ENCODE results near the gene TP73. TPM values are rescaled to one million over a fixed set of nuclear protein-coding genes. Genes with fewer than 3 reads are reported as not detected.
A peak's percentile ranks its signal among the peaks of the same experiment; 100 is the strongest.

Gene TP73
- total RNA-seq, 1 donor from 2014 or later, result 5.2 TPM

DNA sequence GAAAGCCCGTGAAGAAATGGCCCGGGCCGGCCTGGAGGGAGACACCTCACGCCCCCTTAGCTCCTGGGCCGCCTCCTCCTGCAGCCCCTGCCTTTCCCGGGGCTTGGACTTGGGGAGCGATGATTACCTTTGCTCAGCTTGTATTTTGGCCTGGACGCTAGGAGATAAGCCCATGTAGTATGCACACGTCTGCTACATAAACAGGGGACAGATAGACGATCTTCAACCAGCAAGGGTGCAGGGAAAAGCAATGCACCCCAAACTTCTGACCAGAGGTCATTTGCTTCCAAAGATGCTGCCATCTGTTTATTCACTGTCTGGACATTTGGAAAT is 936 bp downstream of the TP73 start:
- no peak for ATAC-seq

DNA sequence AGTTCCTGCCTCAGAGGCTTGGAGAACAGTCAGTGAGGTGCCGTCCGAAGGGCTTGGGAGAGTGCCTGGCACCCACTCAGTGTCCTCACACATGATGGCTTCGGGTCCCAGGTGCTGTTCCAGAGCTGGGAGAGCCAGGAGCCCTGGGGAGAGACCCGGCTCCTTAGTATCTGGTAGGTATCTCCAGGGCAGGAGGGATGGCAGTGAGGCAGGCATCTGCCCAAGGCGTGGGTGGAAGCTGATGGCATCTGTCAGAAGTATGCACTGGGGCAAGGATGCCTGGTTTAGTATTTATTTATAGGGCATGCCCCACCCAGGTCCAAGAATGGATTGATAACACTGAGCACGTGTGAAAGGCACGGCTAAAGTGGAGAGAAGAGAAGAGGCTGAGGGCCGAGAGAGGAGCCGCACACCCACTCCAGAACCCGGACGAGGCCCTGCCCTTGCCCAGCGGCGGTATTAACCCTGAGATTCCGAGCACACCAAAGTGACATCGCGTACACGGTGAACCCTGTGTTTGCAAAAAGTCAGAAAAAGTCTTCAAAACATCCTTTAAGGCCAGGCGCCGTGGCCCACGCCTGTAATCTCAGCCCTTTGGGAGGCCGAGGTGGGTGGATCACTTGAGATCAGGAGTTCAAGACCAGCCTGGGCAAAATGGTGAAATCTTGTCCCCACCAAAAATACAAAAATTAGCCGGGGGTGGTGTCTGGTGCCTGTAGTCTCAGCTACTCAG is 2.4 kb downstream of the TP73 start:
- ATAC-seq, result no peak

DNA sequence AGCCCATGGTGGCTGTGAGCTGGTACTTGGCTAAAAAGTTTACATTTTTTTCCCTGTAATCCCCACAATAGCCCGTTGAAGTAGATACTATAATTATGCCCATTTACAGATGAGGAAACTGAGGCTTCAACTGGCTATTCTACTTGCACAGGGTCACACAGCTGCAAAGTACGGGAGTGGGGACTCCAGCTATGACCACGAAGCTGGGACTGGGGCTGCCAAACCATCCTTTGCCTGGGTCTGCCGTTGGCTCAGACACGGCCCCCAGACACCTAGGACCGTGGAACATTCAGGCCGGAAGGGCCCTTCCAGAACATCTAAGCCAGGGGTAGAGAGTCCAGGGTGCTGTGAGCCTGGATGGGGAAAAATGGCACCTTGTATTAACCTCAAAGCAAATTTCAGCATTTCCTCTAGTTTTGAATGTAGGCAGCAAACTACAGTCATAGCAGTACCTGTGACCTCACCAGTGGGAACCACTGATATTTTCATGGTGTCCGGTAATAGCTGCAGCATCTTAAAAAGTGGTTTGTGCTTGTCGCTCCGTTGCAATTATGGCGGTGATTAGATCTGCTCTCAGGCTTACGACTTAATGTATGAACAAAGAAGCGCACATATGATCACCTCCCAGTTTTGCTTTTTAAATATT is 4.3 kb downstream of the TP73 start:
- ATAC-seq, result no peak

DNA sequence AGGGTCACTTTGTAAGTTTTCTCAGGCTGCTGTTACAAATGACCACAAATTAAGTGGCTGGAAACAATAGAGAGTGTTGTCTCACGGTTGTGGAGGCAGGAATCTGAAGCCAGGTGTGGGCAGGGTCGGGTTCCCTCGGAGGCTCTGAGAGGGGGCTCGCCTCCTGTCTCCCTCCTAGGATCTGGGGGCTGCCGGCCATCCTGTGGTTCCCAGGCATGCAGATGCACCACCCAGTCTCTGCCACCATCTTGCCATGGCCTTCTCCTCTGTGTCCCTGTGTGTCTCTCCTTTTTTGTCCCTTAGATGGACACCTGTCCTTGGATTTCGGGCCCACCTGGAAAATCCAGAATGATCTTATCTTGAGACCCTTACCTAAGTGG is 4.8 kb downstream of the TP73 start:
- ATAC-seq, result no peak

DNA sequence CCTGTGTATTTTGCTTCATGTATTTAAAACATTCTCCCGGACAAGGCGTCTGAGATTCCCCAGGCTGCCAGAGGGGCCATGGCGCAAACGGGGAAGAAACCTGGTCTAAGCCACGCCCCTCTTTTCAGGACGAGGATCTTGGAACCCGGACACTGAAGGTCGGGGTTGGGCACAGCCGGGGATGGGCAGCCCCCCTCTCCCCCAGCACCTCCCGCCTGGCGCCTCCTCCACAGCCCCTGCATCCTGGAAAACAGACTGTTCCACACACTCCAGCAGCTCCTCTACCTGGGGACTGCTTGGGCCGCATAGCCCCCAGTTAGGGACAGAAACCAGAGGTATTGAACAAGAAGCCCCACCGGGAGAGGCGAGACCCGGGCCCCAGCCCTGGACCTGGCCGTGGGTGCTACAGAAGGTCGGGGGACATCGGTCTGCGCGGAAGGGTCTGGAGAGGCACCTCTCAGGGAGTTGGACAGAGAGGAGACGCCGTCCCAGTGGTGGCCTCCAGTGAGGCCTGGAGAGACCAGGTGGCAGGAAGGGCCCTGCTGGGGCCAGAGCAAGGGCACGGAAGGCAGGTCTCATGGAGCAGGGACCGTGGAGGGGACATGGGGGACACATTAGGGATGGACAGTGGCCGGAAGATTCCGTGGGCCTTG is 5.4 kb downstream of the TP73 start:
- ATAC-seq, result no peak

DNA sequence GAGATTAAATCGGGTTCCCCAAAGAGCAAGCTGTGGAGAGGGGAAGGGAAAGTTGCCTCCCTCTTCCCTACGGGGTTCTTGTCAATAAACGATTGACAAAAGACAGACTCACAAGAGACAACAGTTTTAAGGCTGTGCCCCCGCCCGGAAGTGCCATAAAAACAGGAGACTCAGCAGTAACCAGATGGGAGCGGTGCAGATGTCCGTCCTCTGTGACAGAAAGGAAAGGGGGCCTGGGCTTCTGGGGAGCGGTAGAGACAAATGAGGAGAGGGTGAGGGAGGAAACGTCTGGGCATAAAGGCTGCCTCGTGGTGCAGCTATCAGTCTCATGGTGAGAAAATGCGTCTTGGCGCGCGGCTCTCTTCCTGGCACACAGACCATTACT is 5.9 kb downstream of the TP73 start:
- ATAC-seq, result no peak

DNA sequence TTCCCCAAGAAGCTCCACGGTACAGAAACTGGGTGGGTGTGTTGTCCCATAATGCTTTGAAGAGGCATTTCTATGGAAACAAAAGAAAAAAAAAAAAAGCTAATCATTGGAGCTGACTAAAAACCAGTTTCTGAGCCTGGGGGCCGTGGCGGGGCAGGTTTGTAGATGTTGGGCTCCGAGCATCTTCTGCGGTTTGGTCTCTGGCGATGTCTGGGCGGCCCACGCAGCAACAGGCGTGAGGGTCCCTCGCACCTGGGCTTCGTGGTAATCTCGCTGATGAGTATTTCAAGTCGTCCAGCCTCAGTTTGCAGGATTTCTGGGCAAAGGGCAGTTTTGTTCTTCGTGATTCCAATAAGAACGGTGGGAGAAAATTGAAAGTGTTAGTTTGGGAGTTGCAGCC is 6.8 kb downstream of the TP73 start:
- no peak for ATAC-seq

DNA sequence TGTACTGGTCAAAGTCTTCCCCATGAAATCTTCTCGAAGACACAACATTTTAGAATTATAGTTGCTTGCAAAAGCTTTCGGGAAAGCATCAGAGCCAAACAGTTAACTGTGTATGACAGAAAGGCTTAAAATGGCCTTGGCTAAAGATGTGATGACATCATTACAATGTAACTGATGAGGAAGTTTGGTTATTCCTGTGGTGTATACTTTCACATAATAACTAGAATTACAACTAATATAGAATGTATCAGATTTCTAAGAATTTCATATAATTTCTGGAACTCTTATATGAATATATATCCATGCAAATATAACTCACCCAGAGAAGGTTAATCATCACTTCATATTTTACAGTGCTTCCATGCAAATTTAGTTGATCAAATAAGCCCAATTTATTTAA is 8.4 kb downstream of the TP73 start:
- no peak for ATAC-seq

DNA sequence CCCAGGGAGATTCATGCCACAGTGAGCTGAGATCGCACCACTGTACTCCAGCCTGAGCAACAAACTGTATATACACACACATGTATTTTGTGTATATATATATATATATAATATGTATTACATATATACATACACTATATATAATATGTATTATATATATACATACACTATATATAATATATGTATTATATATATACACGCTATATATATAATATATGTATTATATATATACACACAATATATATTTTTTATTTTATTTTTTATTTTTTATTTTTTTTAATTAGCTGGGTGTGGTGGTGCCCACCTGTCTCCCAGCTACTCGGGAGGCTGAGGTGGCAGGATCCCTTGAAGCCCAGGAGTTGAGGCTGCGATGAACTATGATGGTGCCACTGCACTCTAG is 9.3 kb downstream of the TP73 start:
- ATAC-seq, result no peak

DNA sequence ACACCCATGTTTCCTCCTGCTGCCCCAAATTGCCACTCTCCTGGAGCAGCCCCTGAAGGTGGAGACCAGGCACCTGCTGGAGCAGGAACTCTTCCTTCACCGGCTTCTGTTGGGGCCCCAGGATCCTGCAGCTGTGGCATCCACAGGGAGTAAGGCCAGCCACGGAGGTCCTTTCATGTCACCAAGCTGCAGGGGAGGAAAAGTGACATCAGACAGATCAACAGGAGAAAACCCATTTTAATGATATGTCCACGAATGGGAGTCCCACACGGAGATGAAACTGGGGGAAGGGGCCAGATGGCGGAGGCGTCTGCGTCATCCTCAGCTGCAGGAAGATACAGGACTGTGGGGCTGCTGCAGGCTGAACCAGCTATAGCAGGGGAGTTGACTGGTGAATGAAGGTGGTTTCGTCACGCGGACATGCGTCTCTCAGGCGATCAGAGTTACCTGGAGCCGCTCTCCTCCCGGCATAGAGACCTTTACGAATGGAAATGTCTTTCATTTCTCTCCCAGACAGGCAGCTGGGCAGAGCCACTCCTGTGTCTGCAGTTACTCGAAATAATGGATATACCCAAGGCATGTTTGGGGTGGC is 9.9 kb downstream of the TP73 start:
- no peak for ATAC-seq

DNA sequence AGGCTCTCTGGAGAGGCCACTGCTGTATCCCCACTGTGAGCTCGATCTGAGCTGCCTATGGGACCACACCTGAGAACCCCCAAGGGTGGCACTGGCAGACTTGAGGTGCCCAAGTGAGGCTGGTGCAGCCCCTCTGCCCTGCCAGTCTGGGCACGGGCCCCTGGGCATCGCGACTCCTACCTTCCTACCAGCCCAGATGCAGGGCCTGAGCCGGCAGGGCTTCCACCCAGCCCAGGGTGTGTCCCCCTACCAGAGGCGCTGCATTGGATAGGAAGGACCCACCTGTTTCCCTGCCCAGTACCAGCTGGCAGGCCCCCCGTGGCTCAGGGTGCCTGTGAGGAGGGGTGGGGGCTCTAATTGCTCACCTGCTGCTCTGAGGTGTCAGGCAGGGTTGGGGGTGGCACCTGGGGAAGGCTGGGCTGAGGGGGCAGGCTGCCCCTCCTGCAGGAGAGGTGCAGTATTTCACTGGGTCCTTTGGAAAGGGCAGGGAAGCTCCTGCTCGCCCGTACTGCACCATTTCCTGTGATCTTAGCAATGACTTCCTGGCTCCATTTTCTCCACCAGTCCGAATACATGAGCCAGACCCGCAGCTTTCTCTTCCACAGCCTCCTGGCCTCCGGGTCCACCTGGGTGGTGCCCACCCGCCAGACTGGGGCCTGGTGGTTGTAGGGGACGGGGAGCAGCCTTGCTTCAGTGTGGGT is 11.8 kb downstream of the TP73 start:
- no peak for ATAC-seq

DNA sequence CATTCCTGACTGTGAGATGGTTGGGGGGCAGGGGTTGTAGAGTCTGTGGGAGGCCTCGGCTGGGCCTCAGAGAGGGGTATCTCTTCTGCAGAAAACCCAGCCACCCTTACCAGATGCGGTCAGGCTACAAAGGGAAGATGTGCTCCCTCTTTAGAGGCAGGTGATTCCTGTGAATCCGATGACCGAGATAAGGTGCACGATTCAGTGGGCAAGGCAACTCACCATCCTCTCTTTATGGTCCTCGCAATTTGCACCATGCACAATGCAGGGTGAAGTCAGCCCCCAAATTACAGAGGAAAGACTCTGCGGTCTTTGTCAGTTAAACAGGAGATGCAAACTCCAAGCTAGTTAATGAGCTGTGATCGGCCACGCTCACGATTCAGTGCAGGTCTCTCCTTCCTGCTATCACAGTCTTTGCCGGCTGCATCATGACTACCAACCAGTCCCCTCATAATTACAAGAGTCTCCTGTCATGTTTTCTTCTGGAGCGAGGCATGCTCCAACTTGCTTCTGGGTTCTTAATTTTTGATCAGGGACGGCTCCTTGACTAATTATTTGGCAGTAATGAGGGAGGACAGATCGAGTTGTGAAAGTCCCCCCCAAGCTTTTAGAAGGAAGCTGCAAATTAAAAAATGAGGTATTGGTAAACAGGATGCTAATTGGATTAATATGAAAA is 12.5 kb downstream of the TP73 start:
- ATAC-seq, result no peak

DNA sequence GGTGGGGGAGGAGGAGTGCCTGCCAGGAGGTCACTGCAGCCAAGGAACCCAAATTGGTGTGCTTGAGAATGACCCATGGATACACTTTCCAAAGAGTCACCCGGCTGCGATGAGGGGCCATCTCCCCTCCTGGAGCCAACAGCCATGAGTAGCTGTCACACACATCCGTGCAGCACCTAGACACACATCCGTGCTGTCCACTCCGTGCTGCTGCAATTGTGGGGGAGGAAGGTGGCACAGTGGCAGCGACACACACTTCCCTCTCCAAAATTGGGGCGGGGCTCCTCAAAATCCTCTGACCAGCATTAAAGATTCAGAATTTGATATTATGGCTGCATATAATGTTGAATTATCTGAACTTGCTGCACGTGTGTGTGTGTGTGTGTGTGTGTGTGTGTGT is 15.8 kb downstream of the TP73 start:
- no peak for ATAC-seq

DNA sequence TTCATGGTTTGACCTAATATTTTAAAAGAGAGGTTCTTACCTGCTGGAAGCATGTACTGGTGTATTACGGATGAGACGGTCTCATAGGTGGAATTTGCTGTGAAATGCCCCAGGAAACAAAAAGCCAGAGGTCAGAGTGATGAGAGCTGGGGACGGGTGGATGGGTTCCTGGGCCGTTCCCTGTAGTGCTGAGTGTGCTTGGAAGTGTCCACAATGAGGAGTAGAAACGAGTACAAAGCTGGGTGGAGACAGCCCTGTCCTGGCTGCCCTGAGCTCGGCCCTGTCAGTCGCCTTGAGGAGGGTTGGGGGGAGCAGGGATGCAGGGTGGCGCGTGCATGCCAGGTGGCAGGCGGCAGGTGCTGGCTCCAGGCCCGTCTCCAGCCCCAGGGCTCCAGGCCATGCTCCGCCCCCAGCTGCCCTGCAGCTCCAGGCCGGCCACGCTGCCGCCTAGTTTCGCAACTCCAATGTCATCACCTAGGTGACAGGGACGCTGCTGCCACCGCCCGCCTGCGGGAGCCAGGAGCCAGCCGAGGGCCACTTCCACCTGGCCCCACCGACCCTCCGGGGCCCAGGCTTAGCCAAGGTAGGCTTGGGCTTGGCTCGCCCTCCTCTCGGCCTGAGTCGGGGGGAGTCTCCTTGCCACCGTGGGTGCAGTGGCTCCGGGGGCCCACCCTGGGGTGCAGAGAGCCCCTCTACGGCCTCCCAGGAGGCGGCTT is 16.4 kb downstream of the TP73 start:
- peak; percentile 60 for ATAC-seq

DNA sequence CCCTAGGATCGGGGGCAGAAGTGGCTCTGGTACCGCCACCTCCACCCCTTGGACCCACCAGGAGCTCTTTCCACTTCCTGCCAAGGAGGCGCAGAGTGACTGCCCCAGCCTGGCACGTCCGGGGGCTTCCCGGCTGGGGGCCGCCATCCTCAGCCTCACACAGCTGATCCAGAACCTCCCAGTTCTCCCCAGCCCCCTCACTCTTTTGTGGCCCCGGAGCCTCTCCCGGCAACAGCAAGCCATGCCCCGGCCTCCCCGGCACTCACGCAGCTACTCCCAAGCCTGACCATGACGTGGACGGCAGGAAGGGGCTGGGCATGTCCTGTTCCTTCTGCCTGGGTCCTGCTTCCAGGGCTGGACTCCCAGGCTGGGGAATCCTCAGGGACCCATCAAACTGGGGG is 17.1 kb downstream of the TP73 start:
- no peak for ATAC-seq

DNA sequence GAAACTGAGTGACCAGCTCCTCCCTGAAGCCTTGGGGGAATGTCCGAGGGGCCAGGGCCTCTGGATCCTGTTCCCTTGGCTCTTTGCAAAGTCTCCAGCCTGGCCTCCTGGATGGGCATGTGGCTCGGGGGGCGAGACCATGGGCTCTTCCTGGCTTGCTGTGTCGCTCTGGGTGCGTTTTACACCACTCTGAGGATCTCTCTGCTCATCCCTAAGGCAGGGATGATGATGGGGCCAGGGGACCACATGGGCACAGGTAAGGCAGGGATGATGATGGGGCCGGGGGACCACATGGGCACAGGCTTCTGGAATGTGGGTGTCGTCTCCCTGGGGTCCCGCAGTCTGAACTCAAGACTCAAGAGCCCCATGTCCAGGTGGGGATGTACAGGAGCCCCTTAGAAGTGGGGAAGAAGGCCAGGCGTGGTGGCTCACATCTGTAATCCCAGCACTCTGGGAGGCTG is 17.7 kb downstream of the TP73 start:
- ATAC-seq, result no peak

DNA sequence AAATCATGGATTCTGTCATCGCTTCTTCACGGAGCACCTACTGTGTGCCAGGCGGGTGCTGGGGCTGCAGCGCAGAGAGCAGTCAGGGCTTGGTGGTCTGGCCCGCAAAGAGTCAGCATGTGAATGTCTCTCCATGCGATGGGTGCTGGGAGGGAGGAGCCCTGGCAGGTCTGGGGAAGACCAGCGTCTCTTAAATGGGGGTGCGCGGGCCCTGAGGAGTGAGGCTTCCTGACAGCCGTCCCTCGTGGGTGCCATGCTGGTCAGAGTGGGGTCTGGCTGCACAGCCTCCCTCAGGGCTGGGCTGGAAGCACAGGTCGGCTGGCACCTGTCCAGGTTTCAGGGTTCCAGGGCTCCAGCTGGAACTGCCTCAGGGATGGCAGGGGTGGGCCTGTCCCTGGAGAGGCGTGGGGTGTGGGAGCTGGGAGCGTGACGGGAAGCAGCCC is 18.5 kb downstream of the TP73 start:
- no peak for ATAC-seq

DNA sequence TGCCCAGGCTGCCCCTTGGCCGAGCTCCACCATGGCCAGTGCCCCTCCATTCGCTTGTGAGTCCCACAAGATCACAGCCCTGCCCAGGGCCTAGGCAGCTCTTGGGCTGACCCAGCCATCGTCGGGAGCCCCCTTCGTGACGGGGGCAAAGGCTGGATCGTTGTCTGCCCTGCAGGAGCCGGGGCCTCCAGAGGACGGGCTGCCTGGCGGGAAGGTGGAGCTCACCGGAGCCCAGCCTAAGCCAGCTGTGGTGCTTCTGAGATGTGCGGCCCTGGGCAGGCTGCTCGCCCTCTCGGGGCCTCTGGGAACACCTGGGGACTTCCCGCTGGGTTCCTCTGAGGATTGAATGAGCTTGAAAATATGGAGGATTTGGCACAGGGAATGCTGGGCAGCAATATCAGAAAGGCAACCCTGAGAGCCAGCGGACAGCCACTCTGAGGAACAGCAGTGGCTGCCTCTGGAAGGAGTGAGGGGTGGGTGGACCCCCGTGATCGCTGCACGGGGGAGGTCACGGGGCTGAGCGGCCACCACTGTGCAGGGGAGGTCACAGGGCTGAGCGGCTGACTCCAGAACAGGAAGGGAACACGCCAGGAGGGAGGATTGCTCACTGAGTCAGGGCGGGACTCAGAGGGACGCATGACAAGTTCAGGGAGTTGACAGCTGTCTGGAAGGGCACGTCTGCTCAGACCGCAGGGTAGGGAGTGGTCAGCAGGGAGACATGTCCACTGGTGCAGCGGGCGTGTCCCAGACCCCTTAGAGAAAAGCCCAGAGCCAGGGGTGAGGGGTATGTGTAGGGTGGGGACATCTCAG is 19.3 kb downstream of the TP73 start:
- peak; percentile 49 for ATAC-seq

DNA sequence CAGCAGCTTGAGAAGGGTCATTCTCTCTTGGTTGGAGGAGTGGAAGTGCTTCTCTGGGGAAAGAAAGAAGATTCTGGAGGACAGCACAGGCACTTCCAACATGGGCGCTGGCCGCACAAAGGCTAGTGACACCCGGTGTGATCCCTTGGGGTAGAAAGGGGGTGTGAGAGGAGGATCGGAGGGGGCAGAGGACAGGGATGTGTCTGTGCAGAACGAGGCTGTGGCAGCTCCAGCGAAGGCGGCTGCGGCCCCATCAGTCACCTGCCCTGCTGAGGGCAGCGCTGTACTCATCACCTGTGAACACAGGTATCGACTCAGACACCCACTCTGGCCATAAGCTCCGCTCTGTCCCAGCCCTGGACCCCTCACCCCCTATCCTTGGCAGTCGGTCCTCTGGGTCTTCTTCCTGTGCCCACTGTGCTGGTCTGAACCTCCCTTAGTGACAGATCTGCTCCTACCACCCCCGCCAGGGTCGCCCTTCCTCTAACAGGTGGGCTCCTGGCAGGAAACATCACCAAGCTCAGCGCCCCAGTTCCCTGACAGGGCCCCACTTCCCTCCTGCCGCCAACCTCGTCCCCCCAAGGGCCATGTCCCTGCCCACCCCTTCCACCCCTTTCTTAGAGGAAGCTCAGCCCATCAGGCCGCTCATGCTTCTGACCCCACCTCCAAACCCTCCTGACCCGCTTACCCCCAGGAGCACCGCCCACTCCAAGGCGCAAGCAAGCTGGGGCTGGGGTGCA is 20.1 kb downstream of the TP73 start:
- ATAC-seq, result no peak

DNA sequence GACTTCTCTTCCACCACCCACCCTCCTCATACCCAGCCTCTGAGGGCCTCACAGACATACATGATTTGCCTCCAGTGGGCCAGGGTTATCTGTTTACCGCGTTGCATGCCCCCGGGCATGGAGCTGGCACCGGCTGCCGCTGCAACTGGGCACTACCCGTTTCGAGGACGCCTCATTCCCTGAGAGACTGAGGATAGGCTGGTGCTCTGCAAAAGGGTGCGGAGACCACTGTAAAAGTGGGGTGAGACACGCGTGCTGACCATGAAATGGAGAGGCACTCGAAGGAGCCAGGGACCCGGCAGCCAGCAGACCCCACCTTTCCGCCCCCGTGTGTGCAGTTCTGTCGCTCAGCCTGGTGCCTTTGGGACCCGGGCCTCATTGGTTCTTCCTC is 20.6 kb downstream of the TP73 start:
- ATAC-seq, result no peak
